Hematopoietic multipotent progenitor cell treated with erythropoietin and hydrocortisone succinate and interleukin-3 and kit ligand, for 4 days (in vitro differentiated cells): ENCODE data around the gene KIF26B.
"Not testable (repeated sequence)": the region's sequence is repeated elsewhere in the genome, so short reads cannot be mapped to it uniquely, and the experiment has no call there.

ENCODE experiments used
- DNase-seq: peaks from one replicate; pipeline ENCODE4 v3.0.0-alpha.2; 2015

The KIF26B gene

DNA sequence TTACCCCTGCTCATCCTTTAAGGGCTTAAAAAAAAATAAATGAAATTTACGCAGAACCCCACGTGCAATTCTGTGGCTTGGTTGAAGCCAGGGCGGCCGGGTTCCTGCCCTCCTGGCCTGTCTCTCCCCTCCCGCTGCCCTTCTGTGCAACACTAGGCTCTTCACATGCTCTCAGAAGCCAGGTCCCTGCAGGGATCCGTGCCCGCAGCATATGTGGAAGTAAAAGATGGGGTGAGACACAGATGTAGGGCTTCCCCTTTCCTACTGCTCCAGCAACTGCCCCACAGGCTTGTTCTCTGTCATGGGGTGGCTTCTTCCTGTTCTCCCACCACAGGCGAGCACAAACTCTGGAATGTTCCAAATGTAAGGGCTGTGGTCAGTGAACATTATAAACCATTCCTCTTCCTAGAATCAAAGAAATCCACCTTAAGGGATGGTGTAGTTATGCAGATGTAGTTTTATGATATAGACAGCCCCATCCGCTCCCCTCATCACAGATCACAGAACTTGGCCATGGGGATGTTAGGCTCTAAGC lies 535.4 kb downstream of the KIF26B start:
- DNase-seq = peak; percentile 43

DNA sequence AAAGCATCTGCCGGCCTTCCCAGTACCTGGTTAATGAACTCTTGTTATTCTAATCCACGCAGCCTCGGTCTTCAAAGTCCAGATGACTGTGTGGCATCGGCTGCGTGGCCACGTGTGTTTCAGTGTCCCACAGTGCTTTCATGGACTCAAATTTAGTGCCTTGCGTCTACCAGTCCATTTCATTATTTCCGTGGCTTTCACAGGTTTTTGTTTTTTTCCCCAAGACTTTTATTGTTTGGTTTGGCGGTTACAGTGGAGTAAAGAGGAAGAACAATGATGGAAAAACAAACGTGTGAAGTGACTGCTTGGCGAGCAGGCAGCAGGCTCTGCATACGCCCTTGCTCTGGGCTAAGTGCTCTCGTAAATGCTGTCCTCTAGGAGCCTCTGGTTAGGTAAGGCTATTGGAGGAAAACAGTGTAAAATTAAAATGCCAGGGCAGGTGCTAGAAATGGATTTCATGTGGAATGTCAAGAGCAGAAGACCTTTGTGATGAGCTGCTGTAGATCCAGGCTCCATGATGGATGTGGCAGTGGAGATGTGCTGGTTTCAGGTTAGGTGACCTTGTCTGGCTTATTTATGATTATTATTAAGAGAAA lies 536.3 kb downstream of the KIF26B start:
- DNase-seq = no peak

DNA sequence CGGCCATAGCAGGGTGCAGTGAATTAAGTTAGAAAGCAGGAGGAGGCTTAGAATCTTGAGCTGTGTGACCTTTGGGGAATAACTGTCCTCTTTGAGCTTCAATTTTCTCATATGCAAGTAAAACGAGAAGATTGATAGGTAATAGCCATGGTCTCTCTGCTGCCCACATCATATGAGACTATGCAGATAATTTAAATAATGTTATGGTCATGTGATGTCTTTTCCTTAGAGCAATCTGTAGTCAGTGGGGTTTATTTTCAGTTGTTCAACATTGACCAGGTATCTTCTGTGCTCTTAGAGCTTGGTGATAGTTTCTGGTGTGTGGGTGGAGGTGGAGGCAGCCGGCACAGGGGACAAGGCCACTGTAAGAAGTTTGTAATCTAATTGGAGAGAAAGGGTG lies 537.1 kb downstream of the KIF26B start:
- no peak for DNase-seq

DNA sequence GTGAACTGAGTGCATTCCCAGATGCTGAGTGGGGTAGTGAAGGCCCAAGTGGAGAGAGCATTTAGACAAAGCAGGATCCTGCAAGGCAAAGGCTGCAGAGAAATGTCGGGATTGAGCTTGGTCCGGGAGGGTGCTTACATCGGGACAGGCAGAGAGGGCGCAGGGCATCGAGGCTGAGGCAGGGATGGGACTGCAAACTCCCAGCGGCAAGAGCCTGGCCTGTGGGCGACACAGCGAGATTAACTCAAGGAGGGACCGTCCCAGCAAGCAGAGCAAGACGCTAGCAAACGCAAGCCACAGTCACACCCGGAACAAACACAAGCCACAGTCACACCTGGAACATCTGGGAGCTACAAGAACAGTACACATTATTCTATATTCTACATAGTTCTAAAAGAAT lies 537.5 kb downstream of the KIF26B start:
- no peak for DNase-seq

DNA sequence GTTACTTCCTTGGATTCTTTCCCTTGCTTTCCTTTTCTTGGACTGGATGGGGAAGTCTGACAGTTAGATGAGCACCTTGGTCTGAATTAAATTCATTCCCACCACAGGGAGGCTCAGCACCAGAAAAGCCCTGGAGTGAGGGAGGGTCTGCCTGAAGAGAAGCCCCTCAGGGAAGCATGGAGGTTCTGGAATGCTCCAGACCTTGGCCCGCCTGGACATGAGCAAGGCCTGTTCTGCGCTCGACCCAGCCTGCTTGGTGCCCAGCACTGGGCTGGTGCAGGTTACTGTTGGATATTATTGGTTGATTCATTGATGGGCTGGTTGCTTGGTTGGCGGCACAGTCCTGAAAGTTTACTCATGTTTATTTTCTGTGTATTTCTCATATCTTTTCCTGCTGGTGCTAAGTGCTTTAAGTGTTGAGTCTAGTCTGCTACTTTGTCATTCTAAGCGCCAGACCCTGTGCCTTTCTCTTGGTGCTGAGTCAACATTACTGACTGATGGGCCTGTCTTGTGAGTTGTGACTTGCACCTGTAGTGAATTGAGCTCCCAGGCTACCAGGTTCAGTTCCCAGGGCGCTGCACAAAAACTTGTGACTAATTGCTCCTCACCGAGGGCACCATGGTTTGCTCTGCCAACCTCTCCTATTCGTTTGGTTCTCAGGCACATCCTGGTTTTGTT lies 538.5 kb downstream of the KIF26B start:
- no peak for DNase-seq

DNA sequence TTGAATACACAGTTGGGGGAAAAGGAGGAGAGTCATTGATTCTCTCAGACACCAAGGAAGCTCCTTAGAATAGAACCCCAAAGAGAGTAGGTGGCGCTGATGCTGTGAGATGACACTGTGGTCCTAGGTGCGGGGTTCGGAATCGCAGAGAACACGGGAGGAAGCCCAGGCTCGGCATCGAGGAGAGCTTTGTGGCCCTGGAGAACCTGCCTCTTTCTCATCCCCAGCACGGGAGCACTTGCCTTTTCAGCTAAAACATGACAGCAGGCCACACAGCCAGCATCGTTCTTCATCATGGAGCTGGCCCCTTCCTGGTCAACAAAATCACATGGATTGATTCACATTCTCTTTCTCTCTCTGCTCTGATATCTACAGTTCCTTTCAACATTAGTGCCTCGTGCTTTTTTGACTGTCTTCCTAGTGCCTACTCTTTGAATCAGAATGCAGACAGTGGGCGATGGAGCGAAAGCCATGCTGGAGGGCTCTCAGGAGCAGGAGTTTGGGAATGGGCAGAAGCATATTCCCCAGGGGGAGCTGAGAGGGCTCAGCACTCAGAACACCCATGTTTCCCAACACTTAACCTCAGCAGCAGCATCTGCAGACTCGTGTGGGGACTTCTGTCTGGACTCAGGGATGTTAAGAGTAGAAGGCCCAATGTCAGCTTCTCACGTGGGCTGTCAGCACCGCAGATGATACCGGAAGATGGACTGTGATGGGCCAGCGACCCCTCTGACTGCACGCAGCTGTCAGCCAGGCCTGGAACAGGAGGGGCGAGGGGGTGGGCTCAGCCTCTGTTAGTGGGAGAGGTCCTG lies 539.4 kb downstream of the KIF26B start:
- no peak for DNase-seq

DNA sequence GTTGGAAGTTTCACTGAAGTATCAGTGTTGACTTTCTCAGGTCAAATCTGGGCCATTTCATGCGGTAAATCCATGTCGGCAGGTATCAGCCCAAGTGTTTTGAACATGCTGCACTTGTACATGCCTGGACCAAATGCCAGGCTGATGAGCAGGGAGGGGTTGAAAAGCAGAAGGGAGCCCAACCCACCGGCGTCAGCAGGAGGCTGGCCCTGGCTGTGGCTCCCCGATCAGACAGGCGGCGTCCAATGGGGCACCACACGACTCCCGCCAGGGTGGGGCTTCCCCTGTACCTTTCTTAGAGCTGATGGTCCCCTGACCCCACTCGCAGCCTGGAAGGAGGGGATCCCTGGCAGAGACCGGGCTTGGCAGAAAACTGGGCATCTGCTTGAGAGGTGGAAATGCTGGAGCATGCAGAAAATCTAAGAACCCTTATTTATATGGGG lies 540.0 kb downstream of the KIF26B start:
- no peak for DNase-seq

DNA sequence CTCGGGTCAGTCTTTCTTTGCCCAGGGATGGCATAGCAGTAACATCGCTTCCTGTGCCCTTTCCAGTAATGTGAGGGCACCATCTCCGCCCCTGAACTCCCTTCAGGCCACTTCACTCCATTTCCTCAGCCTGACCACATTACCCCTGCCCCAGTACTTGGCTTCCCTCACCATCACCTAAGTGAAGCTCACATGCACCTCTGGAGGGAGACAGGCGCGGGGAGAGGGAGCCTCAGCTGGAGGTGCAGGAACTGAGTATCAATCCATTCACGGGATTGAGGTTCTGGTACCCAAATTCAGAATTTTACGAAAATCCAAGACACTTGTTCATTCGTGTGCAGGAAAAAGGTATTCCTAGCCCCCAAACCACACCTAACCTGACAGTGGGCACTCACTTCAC lies 540.4 kb downstream of the KIF26B start:
- DNase-seq = no peak

DNA sequence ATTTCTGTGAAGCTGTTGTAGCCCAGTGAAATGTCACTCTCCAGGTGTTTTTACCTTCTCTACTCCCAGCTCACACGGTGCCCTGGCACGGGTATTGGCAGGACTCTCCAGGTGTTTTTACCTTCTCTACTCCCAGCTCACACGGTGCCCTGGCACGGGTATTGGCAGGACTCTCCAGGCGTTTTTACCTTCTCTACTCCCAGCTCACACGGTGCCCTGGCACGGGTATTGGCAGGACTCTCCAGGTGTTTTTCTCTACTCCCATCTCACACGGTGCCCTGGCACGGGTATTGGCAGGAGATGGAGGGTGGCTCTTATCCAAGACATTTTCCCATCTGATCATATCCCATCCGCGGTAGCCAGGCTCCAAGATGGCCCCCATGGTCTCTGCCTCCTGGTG lies 540.9 kb downstream of the KIF26B start:
- not testable (repeated sequence) for DNase-seq

DNA sequence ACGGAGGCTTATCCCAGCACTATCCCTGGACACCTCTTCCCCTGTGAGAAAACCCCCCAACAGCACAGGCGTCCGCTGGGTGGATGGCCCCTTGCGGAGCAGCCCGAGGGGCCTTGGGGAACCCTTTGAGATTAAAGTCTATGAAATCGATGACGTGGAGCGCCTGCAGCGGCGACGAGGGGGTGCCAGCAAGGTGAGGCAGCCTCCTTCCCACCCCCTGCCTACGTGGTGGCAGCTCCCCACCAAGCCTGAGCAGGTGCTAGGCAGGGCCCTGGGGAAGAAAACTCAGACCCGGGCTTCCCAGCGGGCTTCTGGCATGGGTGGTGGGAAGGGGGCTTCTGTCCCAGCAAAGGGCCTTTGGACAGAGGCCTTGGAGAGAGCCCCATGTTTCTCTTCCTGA lies 543.3 kb downstream of the KIF26B start:
- DNase-seq = no peak

DNA sequence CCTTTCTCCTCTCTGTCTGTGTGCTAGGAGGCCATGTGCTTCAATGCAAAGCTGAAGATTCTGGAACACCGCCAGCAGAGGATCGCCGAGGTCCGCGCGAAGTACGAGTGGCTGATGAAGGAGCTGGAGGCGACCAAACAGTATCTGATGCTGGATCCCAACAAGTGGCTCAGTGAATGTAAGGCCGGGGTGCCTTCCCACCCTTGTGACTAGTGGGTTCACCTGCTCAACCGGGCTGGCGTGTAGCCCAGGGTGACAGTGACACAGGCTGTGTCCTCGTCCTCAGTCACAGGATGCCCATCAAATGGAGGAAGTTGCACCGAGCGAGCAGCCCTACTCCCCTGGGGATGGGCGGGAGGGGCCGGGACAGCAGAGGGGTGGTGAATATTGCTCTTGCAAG lies 544.1 kb downstream of the KIF26B start:
- DNase-seq = no peak

DNA sequence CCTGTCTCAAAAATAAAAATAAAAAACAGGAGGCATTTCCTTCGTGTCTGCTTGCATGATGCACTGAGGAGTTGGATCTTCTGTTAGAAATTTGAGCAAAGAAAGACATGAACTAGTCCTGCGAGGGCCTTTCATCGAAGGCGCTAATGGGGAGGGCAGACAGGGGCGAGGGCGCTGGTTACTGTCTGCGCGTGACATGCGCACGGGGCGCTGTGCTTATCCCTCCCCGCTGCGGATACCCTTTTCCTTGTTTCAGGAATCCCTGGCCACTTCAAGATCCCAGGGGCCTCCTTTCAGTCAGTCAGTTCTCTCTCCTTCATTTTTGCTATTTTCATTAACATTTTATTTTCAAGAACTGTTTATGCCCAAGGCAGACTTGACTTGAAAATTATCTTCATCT lies 545.8 kb downstream of the KIF26B start:
- DNase-seq = no peak

DNA sequence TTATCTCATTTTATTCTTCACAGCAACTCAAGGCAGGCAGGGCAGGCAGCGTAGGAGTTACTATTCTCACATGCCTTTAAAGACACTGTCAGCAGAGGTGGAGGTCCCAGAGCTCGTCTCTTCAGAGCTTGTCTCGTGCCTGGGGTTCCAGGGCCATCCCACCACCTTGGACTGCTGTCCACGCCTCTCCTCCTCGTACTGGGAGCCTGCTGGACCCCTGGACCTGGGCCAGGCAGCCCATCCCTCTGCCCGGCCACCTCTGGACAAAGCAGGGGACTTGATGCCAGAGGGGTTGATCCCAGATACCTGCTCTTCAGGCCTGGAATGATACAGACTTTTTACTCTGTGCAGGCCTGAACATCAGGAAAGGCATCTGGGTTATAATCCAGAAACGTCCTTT lies 546.8 kb downstream of the KIF26B start:
- DNase-seq = no peak

DNA sequence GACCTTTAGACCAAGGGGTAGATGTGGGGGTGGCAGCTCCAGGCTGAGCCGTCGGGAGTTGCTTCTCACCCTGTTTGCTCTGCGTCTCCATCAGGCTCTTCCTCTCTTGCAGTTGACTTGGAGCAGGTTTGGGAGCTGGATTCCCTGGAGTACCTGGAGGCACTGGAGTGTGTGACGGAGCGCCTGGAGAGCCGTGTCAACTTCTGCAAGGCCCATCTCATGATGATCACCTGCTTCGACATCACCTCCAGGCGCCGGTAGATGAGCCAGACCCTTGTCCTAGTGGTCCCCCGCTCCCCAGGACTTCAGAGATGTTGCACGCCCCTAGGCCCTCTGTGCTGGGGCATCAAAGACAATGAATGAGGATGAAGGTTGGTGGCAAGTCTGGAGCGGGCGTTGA lies 547.6 kb downstream of the KIF26B start:
- no peak for DNase-seq

DNA sequence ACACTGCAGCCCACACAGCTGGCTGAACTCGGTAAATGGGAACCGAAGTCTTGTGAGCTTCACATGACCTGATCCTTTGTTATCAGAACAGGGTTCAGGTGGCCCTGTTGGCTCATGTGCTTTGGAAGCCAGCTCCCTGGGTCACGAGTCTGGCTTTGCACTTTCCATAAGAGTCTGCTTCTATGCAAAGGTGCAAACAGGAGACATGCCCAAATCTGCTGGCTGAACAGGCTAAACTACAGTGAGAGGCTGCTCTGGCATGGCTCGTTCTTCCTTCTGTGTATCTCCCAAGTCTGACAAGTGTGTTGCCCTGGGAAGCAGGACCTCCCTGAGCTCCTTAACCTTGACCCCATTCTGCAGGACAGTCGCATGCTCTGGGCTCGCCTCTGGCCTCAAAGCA lies 549.6 kb downstream of the KIF26B start:
- DNase-seq = no peak

DNA sequence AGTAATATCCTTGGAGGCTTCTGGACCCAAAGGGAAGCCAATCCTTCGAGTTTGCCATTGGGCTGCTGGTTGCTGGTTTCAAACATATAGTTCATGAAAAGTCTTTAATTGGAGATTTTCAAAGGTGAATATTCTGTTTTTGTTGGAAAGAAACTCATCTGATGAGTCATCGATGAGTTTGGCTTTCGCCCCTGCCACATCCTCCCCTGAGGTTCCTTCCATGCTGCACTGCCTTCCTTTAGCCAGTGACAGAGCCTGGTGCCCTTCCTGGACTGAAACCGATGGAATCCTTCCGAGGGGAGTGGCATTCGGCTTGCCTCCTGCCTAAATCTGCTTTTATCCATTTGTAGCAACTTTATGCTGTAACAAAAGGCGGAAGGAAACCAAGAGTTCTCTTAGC lies 550.0 kb downstream of the KIF26B start:
- no peak for DNase-seq

DNA sequence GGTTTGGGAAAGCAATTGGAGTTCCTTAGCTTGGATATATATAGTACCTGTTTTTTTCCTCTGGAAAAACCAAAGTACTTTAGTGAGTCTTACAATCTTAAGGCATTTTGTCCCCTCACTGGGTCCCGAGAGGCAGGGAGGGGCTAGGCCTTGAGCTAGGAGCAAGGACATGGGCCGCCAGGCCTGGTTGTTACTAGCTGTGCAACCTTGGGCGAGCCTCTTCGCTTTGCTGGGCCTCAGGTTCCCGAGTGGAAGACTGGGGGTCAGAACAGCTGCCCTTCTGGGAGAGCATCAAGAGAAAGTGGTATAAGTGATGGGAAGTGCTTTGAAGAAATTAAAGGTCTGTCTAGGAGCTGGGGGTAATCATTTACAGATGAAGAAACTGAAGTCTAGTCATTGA lies 553.2 kb downstream of the KIF26B start:
- DNase-seq = no peak

DNA sequence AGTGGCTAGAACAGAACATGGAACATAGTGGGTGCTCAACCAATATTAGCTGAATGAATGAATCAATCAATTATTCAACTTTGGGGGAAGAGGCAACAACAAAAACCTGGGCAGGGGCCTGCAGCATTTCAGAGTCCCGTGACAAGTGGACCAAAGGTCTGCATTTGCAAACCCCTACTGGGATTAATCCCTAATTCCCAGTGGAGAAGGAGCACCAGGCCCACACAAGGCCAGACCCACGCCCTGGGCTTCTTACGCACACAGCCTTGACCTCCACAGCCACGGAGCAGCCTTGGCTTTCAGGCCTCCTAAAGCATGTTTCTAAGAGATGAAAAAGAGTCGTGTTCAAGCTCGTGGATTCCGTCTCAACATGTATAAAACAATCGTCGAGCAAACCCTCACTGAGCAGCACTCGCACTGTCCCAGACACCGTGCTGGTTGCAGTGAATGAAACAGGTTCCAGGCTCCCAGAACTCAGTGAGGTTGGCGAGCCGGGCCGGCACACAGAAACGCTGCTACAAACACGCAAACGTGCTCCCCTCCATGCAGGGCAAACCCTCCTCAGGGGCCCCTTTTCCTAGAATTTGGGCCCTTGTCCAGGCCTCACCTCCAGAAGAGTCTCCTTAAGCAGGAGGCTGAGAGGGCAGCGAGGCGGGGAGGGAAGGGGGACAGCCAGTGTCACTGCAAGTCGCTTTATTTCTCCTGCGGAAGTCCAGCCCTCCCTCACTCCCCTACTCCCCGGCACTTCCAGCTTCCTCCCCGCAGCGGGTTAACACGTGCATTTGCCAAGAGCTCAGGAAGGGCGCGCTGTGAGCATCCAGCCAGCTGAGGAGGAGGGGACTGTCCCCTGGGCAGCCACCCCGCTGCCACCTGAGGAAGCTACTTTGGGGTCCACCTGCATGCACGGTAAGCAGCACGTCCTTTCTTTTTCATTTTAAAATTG lies 556.4 kb downstream of the KIF26B start:
- peak; percentile 14 for DNase-seq

DNA sequence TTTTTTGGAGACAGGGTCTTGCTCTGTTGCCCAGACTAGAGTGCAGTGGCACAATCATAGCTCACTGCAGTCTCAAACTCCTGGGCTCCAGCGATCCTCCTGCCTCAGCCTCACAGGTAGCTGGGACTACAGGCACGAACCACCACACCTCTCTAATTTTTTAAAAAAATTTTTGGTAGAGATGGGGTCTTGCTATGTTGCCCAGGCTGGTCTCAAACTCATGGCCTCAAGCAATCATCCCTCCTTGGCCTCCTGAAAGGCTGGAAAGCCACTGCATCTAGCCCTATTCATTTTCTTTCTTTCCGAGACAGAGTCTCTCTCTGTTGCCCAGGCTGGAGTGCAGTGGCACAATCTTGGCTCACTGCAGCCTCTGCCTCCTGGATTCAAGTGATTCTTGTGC lies 559.2 kb downstream of the KIF26B start:
- not testable (repeated sequence) for DNase-seq

DNA sequence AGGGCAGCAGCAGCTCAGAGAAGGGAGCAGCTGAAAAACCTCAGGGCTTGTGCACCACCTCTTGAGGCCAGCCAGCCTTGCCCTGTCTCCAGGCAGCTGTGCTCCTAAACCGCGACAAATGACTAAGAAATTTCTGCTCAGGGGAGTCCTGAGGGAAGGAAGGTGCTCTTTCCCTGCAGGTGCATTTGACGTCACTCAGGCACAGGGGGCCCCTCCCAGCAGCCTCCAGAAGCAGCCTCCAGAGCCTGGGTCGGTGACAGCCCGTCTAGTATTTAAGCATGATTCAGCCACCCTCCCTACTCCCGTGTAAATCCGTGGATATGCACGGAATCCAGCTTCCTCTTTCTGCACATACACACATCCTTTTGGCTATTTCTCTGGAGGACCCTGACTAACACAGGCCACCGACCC lies 560.5 kb downstream of the KIF26B start:
- DNase-seq = no peak

DNA sequence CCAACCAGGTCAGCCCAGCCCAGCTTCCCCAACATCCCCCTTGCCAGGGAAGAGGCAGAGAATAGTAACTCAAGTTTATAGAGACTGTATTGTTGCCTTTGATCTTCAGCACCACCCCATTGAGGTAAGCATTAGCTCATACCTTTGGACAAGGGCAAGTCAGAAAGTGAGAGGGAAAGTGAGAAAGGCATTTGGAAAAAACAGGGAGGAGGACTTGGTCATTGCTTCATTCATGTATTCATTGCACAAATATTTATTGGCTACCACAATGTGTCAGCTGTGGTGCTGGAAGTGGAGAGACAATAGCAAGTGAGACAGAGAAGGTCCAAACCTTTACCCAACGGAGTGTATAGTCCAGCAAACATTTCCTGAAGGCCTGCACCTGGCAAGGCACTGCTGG lies 561.2 kb downstream of the KIF26B start:
- DNase-seq = no peak

DNA sequence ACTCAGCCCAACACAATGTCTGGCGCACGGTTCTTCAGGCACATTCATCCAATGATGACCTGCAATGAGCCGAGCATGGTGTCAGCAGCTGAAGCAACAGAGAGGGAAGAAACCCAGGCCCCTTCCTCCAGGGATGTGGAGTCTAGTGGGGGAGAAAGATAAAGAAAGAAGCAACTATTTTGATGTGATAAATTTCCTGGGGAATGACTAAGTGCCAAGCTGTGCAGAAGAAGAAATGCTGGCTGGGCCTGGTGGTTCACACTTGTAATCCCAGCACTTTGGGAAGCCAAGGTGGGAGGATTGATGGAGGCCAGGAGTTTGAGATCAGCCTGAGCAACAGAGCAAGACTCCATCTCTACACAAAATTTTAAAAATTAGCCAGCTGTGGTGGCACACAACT lies 561.8 kb downstream of the KIF26B start:
- DNase-seq = no peak

DNA sequence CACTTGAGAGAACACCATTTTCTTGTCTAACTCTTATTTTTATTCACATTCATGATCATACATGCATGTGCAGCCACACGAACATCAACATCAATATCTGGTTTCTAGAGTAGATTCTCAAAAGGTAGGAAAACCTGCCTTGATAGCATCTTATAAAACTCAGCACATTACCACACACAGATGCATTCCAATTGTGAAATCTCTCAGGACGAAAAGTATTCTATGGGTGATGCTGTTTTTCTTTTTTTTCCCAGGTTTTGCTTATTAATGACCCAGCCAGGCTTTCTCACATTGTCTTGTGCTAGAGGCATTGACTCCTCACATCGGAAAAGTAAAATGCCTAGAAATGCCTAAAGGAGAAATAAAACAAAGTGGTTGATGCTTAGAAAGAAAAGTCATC lies 562.8 kb downstream of the KIF26B start:
- no peak for DNase-seq
